ENCODE data around the gene UBQLN4.
"Not testable (repeated sequence)": the region's sequence is repeated elsewhere in the genome, so short reads cannot be mapped to it uniquely, and the experiment has no call there.

UBQLN4 gene

DNA sequence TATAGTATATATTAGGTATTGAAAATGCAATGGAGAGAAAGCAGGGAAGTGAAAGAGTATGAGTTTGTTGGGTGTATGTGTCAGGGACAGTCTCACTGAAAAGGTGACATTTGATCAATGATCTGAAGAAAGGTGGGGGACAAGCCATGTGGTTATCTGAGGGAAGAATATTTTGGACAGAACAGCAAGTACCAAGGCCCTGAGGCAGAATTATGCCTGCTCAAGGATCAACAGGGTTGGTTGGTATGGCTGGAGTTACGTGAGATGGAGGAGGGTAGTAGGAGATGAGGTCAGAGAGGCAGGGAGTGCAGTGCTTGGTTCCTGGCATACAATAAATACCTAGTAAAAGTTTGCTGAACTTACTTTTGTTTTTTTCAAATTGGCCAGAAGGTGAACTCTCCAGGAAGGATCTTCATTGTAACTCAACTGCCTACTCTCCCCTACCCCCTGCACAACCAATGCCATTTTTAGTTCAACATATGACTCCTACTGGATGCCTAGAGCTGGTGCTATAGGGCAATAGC is 2.8 kb upstream of the UBQLN4 start:
- FAIRE-seq: no peak

DNA sequence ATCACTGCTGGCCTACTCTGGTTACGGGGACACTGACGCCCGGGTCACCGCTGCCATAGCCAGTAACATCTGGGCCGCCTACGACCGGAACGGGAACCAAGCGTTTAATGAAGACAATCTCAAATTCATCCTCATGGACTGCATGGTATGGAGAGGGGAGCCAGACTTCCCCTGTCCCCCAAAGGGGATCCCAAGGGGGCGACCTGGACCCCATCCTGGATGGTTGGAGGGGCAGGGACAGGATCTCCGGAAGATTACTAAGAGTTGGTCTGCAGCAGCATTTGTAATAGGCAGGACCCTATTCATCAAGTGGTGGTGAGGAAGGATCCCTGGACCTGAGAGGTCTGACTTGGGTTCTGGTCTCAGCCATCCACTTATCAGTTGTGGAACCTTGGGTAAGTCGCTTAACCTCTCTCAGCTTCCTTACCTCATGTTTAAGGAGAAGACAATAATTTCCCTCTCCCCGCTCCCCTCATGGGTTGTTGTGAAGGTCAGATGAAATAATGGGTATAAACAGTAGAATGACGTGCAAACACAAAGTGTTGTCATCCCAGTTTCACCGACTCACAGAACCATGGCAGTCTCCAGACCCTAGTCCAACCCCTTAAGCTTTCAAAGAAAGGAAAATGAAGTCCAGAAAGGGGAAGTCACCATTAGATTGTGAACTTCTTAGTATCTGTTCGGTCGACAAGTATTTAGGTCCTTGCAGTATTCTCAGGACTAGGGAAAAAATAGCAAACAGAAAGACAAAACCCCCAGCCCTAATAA is 1.9 kb upstream of the UBQLN4 start:
- FAIRE-seq: no peak

DNA sequence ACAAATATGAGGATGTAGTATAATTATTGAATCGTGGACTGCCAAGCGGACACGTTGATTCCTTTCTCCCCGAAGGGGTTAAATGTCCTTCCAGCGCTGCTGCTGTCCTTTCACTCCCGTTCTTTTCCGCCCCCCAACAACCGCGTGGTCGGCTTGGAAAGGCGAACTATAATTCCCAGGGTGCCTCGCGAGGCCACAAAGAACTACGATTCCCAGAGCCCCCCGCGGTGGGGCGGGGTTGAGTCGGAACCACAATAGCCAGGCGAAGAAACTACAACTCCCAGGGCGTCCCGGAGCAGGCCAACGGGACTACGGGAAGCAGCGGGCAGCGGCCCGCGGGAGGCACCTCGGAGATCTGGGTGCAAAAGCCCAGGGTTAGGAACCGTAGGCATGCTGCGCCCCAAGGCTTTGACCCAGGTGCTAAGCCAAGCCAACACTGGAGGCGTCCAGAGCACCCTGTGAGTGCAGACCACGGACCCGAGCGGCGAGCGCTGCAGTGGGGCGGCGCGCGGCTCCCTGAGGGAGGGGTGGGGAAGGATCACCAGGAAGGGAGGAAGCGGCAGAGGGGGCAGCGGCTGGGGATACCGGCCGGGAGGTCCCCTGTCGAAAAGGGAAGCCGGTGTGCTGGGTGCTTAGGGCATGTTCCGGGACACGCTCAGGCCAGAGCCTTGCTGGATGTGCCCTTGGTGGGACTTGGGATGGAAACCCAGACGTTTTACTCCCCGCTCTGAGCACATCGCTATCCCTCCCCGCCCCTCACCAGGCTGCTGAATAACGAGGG is 1.1 kb upstream of the UBQLN4 start, which contains the start of gene LAMTOR2:
TSS of gene LAMTOR2 (plus strand) at position 283 of the 781 bp plus-strand sequence. CDS start at position 391, 108 bp downstream.
- peak; percentile 99 for FAIRE-seq

DNA sequence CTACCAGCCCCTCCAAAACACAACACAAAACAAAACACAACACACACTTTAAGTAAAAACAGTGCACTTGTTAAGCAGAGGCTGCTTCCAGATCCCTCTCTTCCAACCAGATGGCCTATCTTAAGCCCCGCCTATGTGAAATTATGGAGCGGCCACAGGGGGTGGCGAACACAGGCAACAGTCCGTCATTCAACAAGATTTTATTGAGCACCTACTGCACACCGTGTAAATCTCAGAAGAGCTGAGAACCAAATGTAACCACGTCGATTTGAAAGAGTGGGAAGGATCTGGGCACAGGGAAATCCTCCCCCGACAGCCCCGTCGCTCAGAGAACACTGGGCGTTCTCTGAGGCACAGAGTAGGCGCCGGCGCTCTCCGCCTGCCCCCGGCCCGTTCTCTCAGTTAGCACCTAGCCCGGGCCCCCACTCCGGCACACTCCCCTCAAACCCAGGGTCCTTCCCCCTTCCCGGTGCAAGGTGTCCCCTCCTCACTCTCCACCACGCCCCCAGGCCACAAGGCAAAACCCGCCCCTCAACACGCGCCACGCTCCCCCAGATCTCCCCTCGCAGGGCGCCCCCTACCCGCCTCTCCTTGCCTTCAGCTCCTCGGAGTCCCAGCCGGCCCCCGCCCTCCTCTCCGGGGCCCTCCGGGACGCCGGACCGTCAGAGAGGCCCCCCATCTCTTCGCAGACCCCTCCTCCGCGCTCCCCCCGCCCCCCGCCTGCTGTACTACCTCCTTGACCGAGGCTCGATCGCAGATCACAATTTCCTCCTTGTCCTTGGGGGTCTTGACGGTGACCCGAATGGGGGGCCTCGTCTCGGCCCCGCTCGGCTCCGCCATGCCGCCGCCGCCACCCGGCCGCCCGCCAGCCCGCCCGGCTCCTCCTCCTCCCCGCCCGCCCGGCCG is 483 bp downstream of the UBQLN4 start:
- FAIRE-seq: no peak

GRCh38 chr1:156051011-156051725 is 2.4 kb downstream of the UBQLN4 start:
- no peak for FAIRE-seq

GRCh38 chr1:156050376-156050775 is 3.2 kb downstream of the UBQLN4 start:
- no peak for FAIRE-seq

DNA sequence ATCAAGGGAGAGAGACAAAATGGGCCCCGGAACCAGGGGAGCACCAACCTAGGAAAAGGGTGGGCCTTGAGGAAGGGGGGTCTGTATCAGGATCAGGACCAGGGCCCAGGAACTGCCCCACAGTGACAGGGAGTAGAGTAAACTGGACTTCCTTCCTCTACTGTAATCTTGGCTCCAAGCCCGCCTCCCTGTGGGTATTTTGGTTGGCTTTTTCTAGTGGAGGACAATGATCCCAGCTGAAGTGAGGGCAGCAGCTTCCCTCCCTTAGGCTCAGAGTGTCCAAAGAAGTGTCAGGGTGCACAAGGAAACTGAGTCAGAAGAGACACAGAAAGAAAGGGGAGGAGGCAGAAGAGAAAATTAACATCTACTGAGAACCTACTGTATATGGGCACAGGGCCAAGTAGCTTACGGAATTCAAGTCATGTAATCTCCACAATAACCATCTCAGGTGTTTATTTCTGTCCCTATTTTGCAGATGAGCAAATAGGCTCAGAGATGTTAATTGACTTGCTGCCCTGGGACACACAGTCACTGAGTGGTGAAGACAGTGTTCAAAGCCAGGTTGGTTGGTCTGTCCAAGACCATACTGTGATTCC is 4.8 kb downstream of the UBQLN4 start:
- no peak for FAIRE-seq

DNA sequence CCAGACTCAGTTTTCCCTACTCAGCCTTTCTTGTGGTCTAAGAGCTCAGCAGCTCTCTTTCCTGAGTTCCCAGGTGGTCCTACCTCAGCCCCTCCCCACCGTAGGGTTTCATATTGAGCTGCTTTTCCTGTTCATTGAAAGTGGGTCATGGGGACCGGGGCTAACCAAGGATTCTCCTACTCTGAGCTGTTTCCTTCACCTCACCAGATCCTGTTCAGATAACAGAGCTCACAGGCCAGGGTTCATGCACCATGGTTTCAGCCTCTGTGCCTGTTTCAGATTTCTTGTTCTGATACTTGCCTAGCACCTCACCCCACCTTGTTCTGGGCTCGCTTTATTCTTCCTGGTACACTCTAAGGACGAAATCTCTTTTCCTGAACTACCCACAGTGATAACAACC is 8.5 kb downstream of the UBQLN4 start:
- FAIRE-seq: no peak

DNA sequence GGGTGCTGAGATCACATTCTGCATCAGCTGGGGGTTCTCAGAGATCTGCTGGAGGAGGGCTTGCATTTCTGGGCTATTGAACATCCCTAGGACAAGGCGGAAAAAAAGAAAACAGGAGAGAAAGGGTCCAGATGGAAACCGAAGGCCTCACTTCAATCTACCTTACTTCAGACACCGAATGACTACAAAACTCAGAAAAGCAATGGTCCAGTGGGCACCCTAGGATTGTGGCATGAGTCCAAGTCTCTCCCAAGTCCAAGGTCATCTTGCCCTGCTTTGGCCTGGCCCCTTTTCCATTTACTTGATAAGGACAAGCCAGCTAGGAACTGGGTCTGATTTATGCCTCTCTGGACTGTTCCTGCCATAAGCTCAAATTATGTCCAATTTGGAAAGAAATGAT is 10.8 kb downstream of the UBQLN4 start:
- no peak for FAIRE-seq

GRCh38 chr1:156034991-156035390 is 18.6 kb downstream of the UBQLN4 start:
- FAIRE-seq: not testable (repeated sequence)

GRCh38 chr1:156033011-156033410 is 20.6 kb downstream of the UBQLN4 start:
- FAIRE-seq: no peak

DNA sequence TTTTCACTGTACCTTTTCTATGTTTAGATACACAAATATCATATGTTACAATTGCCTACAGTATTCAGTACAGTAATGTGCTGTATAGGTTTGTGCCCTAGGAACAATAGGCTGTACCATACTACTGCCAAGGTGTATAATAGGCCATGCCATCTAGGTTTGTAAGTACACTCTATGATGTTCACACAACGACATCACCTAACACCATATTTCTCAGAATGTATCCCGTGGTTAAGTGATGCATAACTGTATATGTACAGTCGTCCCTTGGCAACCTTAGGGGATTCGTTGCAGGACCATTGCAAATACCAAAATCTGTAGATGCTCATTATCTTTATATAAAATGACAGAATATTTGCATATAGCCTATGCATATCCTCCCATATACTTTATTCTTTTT is 27.0 kb downstream of the UBQLN4 start:
- FAIRE-seq: no peak

GRCh38 chr1:156025876-156026275 is 27.7 kb downstream of the UBQLN4 start:
- peak; percentile 69 for FAIRE-seq

GRCh38 chr1:156024801-156025200 is 28.8 kb downstream of the UBQLN4 start:
- FAIRE-seq: no peak

DNA sequence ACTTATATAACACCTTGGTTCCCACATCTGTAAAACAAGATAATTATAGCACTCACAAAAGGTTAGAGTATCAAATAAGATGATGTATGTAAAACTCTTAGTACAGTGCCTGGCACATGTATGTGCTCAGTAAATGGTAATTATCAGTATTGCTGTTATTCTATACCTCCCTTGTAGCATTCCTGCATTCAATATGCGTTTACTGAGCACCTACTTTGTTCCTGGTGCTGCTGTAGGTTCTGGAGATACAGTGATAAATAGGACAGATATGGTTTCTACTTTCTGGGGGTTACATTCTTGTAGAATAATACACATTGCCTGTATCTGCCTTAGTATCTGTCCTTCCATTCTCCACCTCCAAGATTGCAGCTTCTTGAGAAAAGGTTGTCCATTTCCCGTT is 31.6 kb downstream of the UBQLN4 start:
- FAIRE-seq: no peak

DNA sequence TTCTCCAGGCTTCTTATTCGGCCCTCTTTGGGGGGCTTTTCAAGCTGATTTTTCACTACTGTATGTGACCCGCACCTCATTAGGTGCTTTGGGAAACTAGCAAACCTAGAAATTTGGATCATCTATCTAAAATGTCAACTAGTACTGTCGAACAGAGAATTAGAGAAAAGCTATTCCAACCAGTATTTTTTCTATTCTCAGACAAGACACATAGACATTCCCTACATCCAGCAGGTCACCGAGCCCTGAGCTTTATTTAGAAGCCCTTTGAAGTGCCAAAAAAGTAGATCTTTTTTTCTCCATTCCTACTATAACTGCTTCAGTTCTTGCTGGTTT is 32.5 kb downstream of the UBQLN4 start:
- FAIRE-seq: no peak

- FAIRE-seq: peak; percentile 96
Measured at GRCh38 chr1:156020293-156021092, 33.1 kb downstream of the UBQLN4 start, which contains the start of gene SSR2. SSR2 (minus strand) TSS chr1:156020951; CDS start chr1:156020167, 784 bp downstream.

GRCh38 chr1:156019946-156020292 is 33.7 kb downstream of the UBQLN4 start:
- no peak for FAIRE-seq

DNA sequence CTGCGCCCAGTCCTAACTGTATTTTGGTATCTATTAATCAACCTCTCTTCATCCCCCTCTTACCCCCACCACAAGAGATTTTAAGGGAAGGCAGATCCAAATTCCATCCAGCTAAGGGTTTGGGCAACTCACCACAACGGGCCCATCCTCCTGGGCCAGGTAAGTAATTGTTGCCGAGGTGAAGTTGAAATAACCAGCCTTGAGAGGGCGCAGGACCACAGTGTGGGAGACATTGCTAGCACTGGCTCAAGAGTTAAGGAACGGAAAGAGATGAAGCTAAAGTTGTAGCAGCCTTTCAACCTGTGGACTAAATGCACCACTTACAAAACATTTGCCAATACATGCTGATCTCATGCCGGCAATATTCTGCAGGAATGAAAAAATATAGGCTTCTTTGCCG is 38.8 kb downstream of the UBQLN4 start:
- no peak for FAIRE-seq

- no peak for FAIRE-seq
Measured at GRCh38 chr1:156012051-156012817, 41.4 kb downstream of the UBQLN4 start.

All from TTC549 (cell line).